Measurements from ENCODE around the gene ATL1.

The ATL1 gene

DNA sequence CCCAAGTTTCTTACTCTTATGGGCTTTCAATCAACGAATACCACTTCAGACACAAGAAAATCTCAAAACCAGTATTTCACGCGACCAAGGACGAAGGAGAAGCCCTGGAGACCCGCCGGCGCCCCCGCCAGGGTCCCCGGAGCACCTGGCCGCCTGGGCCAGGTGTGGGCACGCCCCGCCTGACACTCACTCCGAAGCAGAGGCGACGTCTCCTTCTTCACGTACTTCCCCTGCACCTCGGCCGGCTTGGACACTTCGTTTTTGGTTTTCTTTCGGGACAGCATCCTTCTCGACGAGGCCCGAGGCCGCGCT is 107.7 kb downstream of the ATL1 start:
- no peak overlapping the region for H3K4me3 Mint-ChIP-seq
- H3K9me3 Mint-ChIP-seq: no peaks in the 10 kb centered on the region
- H3K36me3 Mint-ChIP-seq (ENCODE audit: low read depth): peaks cover 3% of the 10 kb centered on the region
- H3K4me1 Mint-ChIP-seq (ENCODE audit: low read depth): peaks cover 13% of the 10 kb centered on the region
- peak overlapping the region; percentile 17 for H3K27ac Mint-ChIP-seq
- peaks cover 3% of the 10 kb centered on the region for H3K27me3 Mint-ChIP-seq (ENCODE audit: low read depth)

GRCh38 chr14:50667996-50668825 is 108.3 kb downstream of the ATL1 start, which contains the start of gene SAV1:
Gene SAV1, minus strand, starts transcription at chr14:50668306. Its CDS starts 339 bp downstream, at chr14:50667967.
- Mint-ChIP-seq H3K4me3 (no peak within 1 kb of the TSS), H3K4me1 (ENCODE audit: low read depth) (peaks cover 13% of the 10 kb centered on the region), H3K9me3 (no peaks in the 10 kb centered on the region), H3K27me3 (ENCODE audit: low read depth) (peaks cover 3% of the 10 kb centered on the region), H3K36me3 (ENCODE audit: low read depth) (peaks cover 3% of the 10 kb centered on the region), H3K27ac (peak within 1 kb of the TSS; percentile 17)

DNA sequence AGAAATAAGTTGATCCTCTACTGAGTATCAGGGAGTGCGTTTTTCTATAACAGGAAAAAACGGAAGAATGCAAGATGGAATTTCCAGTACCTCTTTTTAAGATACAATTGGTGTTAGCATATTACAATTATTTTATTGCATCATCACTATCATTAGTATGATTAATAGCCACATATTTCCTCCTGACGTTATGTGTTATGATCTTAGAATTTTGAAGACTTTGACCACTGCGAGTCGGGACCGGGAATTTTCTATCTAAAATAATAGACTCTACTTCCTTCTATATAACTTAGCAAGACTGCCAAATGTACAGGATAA is 108.8 kb downstream of the ATL1 start:
- H3K4me1 Mint-ChIP-seq (ENCODE audit: low read depth): peaks cover 13% of the 10 kb centered on the region
- no peaks in the 10 kb centered on the region for H3K9me3 Mint-ChIP-seq
- peaks cover 3% of the 10 kb centered on the region for H3K27me3 Mint-ChIP-seq (ENCODE audit: low read depth)
- no peak overlapping the region for H3K27ac Mint-ChIP-seq
- H3K36me3 Mint-ChIP-seq (ENCODE audit: low read depth): peaks cover 3% of the 10 kb centered on the region
- no peak overlapping the region for H3K4me3 Mint-ChIP-seq

- Mint-ChIP-seq H3K4me3 (no peak overlapping the region), H3K27me3 (ENCODE audit: low read depth) (peaks cover 3% of the 10 kb centered on the region), H3K4me1 (ENCODE audit: low read depth) (peaks cover 13% of the 10 kb centered on the region), H3K36me3 (ENCODE audit: low read depth) (peaks cover 2% of the 10 kb centered on the region), H3K9me3 (no peaks in the 10 kb centered on the region), H3K27ac (no peak overlapping the region)
Observed at GRCh38 chr14:50669441-50669986, 109.6 kb downstream of the ATL1 start.

GRCh38 chr14:50670196-50670865 is 110.4 kb downstream of the ATL1 start:
- Mint-ChIP-seq H3K9me3 (no peaks in the 10 kb centered on the region), H3K27ac (no peak overlapping the region), H3K4me3 (no peak overlapping the region), H3K4me1 (ENCODE audit: low read depth) (peaks cover 13% of the 10 kb centered on the region), H3K36me3 (ENCODE audit: low read depth) (no peaks in the 10 kb centered on the region), H3K27me3 (ENCODE audit: low read depth) (peaks cover 3% of the 10 kb centered on the region)

GRCh38 chr14:50670866-50671256 is 110.9 kb downstream of the ATL1 start:
- Mint-ChIP-seq H3K36me3 (ENCODE audit: low read depth) (no peaks in the 10 kb centered on the region), H3K27ac (no peak overlapping the region), H3K27me3 (ENCODE audit: low read depth) (peaks cover 3% of the 10 kb centered on the region), H3K9me3 (no peaks in the 10 kb centered on the region), H3K4me1 (ENCODE audit: low read depth) (peaks cover 13% of the 10 kb centered on the region), H3K4me3 (no peak overlapping the region)

DNA sequence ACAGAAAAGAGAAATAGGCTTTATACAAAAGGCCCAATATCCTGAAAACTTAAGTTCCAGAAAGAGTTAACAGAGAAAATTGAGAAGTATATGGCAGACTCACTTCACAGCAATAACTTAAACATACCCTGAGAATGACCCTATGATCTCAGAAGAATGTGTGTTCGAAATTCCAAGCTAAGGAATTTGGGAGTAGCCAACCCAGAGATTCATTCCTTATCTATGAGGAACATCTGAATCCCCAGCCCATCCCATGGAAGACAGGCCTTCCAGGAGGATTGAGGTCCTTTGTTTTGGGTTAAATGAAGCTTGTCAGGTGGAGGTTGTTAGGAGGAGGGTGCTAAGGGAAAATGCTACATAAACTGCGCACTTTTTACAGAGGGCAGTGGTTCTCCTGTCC is 115.7 kb downstream of the ATL1 start:
- Mint-ChIP-seq H3K9me3 (no peaks in the 10 kb centered on the region), H3K27ac (no peak overlapping the region), H3K4me3 (no peak overlapping the region), H3K27me3 (ENCODE audit: low read depth) (peaks cover 6% of the 10 kb centered on the region), H3K36me3 (ENCODE audit: low read depth) (no peaks in the 10 kb centered on the region), H3K4me1 (ENCODE audit: low read depth) (peaks cover 8% of the 10 kb centered on the region)

- peaks cover 11% of the 10 kb centered on the region for H3K27me3 Mint-ChIP-seq (ENCODE audit: low read depth)
- no peak overlapping the region for H3K27ac Mint-ChIP-seq
- no peaks in the 10 kb centered on the region for H3K36me3 Mint-ChIP-seq (ENCODE audit: low read depth)
- no peak overlapping the region for H3K4me3 Mint-ChIP-seq
- no peaks in the 10 kb centered on the region for H3K9me3 Mint-ChIP-seq
- peaks cover 8% of the 10 kb centered on the region for H3K4me1 Mint-ChIP-seq (ENCODE audit: low read depth)
Observed at GRCh38 chr14:50676814-50677516, 117.0 kb downstream of the ATL1 start.

- H3K27me3 Mint-ChIP-seq (ENCODE audit: low read depth): peaks cover 15% of the 10 kb centered on the region
- no peak overlapping the region for H3K4me3 Mint-ChIP-seq
- H3K9me3 Mint-ChIP-seq: no peaks in the 10 kb centered on the region
- H3K27ac Mint-ChIP-seq: no peak overlapping the region
- H3K36me3 Mint-ChIP-seq (ENCODE audit: low read depth): no peaks in the 10 kb centered on the region
- peaks cover 8% of the 10 kb centered on the region for H3K4me1 Mint-ChIP-seq (ENCODE audit: low read depth)
Observed at GRCh38 chr14:50677527-50678063, 117.7 kb downstream of the ATL1 start.

DNA sequence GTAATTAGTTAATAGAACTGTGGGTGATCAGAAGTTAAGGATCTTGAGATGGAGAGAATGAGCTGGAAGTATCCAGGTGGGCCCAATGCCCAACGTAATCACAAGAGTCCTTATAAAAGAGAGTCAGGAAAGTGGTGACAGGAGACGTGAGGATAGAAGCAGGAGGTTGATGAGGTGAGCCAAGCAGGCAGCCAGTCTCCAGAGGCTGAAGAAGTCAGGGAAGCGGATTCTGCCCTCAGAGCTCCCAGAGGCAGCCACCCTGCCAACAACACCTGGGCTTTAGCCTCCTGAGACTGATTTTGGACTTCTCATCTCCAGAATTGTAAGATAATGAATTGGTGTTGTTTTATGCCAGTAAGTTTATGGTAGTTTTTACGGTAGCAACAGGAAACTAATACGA is 118.2 kb downstream of the ATL1 start:
- no peak overlapping the region for H3K27ac Mint-ChIP-seq
- peaks cover 15% of the 10 kb centered on the region for H3K27me3 Mint-ChIP-seq (ENCODE audit: low read depth)
- no peak overlapping the region for H3K4me3 Mint-ChIP-seq
- no peaks in the 10 kb centered on the region for H3K9me3 Mint-ChIP-seq
- peaks cover 8% of the 10 kb centered on the region for H3K4me1 Mint-ChIP-seq (ENCODE audit: low read depth)
- no peaks in the 10 kb centered on the region for H3K36me3 Mint-ChIP-seq (ENCODE audit: low read depth)

DNA sequence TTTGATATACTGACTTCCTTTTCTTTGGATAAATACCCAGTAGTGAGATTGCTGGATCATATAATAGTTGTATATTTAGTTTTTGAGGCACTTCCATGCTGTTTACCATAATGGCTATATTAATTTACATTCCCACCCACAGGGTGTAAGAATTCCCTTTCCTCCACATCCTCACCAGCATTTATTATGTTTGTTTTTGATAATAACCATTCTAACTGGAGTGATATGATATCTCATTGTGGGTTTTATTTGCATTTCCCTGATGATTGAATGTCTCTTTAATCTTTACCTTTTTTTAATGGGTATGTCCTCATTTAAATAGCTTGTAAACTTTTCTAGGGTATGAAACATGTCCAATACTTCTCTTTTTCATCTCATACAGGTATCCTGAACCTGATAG is 119.7 kb downstream of the ATL1 start:
- H3K27ac Mint-ChIP-seq: no peak overlapping the region
- no peak overlapping the region for H3K4me3 Mint-ChIP-seq
- H3K4me1 Mint-ChIP-seq (ENCODE audit: low read depth): peaks cover 8% of the 10 kb centered on the region
- H3K27me3 Mint-ChIP-seq (ENCODE audit: low read depth): peaks cover 24% of the 10 kb centered on the region
- H3K36me3 Mint-ChIP-seq (ENCODE audit: low read depth): no peaks in the 10 kb centered on the region
- no peaks in the 10 kb centered on the region for H3K9me3 Mint-ChIP-seq

All from T-helper 1 cell treated with Interleukin-12 subunit alpha and Interleukin-12 subunit beta and Interleukin-4 antibody, amounts not matched to agents 30 μg/mL and 1 μg/mL, for 36 hours (primary cell).